Stimulated activated CD8-positive, alpha-beta memory T cell treated with anti-CD3 and anti-CD28 coated beads, Interleukin-12 subunit alpha, Interleukin-12 subunit beta, amount 100 ng/mL, for 1 hour (primary cell): ENCODE data around the gene MTF1.
A peak's percentile ranks its signal among the peaks of the same experiment; 100 is the strongest.
"Not testable (repeated sequence)": the region's sequence is repeated elsewhere in the genome, so short reads cannot be mapped to it uniquely, and the experiment has no call there.

Source experiments
- DNase-seq: peaks from one replicate; pipeline ENCODE4 v3.0.0-alpha.2; 2020; ENCODE audit warnings: low read depth

MTF1 gene

DNA sequence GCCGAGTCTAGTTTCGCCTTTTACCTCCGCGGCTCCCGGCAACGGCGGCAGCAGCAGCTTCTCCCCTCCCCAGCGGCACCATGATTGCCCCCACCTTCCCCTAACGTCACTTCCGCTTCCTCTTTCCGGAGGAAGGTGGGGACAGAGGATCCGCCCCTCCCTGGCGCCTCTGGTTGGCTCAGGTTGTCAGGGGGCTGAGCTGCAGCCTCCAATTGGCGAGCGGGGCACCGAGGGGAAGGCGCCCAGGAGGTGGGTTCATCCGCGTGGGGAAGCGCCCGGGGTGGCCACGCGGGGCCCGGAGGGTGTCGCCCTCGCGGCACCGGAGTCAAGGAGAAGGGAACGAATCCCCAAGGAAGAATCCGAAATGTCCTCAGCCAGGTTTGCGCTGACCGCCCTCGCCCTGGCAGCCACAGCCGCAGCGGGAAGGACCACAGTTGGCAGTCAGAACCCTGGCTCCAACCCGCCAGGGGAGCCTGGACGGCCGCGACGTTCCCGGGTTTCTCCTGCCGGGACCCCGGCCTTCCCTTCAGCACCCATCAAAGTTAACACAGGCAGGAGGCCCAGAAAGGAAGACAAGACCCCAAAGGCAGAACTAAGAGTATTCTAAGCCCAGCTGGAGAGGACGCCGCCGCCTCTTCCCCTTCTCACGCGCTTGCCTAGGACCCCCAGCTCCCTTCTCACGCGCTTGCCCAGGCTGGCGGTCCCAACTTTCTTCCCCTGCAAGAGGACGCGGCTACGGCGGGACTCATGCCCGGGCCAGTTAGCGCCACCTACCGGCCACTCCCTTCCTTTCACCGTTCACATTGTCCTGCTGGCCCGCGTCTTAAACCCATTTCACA, at the start of gene MTF1:
Gene MTF1 (minus strand): TSS at position 86 of the 839 bp plus-strand sequence. CDS start 1,934 bp downstream, outside the sequence.
- DNase-seq: peak; percentile 93

DNA sequence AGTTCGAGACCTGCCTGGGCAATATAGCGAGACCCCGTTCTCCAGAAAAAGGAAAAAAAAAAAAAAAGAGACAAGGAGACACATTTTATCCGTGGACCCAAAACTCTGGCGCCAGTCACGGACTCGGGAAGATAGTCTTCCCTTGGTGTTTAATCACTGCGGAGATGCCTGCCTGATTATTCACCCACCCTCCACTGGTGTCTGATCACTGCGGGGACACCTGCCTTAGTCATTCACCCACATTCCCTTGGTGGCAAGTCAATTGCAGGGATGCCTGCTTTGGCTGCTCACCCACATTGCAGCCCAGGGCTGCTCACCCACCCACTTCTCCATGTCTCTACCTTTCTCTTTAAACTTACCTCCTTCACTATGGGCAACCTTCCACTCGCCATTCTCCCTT, 49.1 kb upstream of the MTF1 start:
- DNase-seq: not testable (repeated sequence)

DNA sequence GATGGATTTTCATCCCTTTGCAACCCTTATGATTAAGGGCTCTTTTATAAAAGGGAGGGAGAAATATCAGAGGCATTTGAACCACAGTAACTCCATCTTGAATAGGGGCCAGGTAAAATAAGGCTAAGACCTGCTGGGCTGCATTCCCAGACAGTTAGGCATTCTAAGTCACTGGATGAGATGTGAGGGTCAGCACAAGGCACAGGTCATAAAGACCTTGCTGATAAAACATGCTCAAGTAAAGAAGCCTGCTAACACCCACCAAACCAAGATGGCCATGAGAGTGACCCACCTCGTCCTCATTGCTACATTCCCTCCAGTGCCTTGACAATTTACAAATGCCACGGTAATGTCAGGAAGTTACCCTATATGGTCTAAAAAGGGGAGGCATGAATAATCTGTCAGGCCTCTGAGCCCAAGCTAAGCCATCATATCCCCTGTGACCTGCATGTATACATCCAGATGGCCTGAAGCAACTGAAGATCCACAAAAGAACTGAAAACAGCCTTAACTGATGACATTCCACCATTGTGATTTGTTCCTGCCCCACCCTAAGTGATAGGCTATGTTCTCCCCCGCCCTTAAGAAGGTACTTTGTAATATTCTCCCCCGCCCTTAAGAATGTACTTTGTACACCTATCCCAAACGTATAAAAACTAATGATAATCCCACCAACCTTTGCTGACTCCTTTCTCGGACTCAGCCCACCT, 48.2 kb upstream of the MTF1 start:
- not testable (repeated sequence) for DNase-seq

DNA sequence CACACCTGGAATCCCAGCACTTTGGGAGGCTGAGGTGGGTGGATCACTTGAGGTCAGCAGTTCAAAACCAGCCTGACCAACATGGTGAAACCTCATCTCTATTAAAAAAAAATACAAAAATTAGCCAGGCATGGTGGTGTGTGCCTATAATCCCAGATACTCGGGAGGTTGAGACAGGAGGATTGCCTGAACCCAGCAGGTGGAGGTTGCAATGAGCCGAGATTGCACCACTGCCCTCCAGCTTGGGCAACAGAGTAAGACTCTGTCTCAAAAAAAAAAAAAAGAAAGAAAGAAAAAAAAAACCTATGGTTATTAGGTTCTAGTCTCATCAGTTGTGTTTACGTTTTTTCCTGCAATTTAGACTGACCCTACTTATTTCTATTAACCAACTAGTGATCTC, 47.2 kb upstream of the MTF1 start:
- DNase-seq: not testable (repeated sequence)

DNA sequence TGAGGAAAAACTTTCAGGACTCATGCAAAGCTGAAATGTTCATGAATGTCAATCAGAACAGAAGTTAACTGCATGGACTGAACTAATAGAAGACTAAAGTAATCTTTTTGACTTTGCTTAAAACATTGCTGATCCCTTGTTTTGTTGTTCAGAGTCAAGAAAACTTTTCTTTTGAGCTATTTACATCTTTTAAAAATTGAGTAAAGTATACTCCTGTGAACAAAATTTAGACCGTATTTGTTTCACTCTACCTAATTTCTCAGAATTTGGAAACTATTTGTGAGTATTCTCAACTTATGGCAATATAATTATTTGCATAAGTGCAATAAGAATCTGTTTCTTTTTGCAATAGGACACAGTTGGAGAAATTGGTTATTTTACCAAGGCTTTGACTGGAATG, 46.3 kb upstream of the MTF1 start:
- DNase-seq: no peak

DNA sequence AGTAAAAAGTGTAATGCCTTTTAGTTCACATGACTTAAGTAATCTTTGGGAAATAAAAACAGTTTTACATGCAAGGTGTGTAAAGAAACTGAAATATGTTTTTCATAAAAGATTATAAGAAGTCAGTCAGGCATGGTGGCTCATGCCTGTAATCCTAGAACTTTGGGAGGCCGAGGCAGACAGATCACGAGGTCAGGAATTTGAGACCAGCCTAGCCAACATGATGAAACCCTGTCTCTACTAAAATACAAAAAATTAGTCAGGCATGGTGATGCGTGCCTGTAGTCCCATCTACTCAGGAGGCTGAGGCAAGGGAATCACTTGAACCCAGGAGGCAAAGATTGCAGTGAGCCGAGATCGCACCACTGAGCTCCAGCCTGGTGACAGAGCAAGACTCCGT, 44.5 kb upstream of the MTF1 start:
- DNase-seq: not testable (repeated sequence)

DNA sequence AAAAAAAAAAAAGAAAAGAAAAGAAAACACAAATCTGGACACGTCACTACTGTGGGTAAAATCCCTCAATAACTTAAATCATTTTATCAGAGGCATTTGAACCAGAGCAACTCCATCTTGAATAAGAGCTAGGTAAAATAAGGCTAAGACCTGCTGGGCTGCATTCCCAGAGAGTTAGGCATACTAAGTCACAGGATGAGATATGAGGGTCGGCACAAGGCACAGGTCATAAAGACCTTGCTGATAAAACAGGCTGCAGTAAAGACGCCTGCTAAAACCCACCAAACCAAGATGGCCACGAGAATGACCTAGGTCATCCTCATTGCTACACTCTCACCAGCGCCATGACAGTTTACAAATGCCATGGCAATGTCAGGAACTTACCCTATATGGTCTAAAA, 43.6 kb upstream of the MTF1 start:
- no peak for DNase-seq

DNA sequence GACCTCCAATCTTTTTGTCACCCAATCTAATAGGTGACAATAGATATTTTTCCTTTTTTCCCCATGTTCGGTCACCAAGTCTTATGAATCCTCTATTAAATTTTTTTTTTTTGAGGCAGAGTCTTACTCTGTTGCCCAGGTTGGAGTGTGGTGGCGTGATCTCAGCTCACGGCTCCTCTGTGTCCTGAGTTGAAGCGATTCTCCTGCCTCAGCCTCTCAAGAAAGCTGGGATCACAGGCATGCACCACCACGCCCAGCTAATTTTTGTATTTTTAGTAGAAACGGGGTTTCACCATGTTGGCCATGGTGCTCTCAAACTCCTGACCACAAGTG, 42.5 kb upstream of the MTF1 start:
- DNase-seq: no peak

DNA sequence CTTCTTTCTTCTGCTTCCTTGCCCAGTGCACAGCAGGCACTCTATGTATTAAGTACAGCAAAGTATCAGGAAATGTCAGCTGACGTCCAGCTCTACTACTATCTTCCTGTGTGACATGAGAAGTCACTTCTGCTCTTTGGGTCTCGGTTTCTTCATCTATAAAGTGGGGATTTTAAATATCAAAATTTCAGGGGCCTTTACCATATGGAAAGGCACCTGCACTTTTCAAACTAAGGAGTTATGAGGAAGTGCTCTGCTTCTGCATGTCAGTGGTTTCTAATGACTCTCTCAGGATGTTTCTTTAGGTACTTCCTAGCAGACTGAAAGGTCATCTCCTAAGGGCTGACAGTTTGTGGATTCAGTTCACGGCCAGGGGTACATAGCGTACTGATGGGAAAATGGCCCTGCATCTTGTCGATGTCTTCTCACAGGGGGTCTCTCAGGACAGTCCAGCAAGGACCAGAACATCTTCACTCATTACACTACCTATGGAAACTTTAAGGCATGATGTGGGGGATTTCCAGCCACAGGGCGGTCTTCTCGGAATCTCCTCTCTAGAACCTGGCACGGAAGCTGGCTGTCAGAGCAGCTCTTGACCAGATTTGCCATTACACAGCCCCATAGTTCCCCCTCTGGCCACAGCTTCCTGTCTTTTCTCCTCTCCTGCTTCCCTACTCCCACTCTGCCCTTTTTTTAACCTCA, 42.0 kb upstream of the MTF1 start:
- DNase-seq: no peak

DNA sequence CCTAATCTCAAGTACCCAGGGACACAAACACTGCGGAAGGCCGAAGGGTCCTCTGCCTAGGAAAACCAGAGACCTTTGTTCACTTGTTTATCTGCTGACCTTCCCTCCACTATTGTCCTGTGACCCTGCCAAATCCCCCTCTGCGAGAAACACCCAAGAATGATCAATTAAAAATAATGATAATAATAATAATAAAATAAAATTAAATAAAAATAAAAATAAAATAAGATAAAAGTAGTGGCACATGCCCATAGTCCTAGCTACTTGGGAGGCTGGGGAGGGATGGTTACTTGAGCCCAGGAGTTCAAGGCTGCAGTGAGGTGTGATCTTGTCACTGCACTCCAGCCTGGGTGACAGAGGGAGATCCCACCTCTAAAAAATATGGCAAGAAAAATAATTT, 38.2 kb upstream of the MTF1 start:
- not testable (repeated sequence) for DNase-seq

DNA sequence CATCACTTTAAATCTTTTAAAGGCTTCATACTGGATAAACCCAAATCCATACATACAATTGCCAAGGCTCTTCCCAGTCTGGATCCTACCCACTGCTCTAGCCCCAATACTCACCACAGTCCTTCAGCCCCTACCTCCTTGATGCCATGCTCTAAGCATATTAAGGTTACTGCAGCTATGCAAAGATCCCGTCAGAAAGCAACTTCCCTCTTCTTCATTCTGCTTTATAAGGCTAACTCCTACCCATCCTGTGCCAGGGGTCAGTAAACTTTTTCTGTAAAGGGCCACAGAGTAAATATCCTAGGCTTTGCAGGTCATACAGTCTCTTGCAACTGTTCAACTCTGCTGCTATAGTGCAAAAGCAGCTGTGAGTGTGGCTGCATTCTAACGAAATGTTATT, 34.3 kb upstream of the MTF1 start:
- DNase-seq: no peak

DNA sequence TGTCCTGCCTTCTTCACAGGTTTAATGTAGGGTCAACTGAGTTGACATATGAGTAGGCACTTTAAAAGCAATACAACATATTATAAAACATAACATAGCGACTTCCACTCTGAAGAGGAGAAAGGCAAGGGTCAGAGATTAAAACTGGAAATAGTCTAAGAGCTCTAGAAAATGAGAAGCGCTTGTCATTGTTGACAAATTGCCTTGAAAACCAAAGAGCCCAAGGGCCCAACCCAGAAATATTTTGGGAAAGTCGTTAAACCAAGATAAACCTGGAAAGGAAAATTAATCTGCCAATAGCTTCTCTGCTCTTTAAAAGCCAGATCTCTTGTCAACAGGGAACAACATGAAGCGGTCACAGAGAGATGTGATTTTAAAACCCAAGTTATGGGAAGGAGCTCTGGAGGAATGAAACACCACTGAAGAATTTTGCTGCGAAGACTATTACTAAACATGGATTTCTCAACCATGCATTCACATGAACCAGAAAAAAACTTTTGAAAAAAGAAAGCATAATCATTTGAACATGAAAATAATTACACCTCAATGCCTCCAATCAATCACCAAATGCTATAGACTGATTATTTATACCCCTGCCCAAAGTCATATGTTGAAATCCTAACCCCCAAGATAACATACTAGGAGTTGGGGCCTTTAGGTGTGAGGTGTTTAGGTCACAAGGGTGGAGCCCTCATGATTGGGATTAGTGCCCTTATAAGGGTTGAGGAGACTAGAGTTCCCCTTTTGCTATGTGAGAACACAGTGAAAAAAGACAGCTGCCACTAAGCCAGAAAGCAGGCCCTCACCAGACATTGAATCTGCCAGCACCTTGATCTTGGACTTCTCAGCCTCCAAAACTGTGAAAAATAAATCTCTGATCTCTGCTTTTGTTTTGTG, 33.0 kb upstream of the MTF1 start:
- no peak for DNase-seq

DNA sequence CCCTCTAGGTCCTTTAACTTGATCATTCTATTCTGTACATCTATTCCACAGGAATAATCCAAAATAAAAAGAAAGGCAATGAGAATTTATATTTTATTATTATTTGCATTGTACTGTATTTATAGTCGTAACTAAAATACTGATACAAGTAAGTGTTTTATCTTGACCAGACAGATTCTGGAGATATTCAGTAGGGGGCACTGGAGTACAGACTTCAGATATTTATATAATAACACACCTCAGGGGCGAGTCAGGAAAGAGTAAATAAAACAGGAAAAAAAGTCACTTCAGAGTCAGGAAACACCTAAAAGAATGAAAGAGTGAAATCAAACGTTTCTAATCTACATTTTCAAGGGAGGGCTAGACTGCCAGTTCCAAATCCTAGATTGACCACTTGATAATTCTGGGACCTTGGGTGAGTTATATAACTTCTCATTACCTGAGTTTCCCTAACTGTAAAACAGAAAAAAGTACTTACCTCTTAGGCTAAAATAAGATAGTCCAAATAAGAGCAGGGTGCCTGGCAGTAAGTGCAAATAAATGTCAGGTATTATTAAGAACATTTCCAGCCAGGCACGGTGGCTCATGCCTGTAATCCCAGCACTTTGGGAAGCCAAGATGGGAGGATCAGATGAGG, 31.1 kb upstream of the MTF1 start:
- DNase-seq: no peak

DNA sequence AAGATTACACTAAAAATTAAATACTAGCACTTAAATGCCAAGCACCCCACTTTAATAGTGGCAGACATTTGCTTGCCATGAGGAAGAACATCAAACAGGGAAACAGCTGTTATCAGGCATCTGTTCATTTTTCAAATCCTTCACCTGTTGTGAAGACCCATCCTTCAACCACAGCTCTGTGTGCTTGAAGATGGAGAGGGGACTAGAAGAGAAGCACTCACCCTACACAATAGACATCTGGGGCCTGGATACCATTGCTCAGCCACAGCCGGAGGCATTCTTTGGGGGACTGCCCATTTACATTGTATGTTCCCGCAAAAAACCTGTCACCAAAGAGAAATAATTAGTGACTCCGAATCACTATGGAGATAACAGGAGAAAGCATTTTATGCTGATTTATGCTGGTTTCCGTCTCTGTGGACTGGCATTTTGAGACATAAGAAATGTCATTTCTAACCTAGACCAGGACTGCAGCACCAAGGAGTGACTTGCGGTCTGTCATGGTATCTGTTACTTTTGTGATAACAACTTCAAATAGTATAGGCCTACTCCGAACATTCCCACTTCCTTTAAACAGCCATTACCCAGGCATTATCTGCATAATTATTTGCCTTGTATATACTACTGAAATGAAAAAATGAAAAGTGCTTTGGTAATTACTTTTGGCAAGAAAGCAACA, 28.8 kb upstream of the MTF1 start:
- DNase-seq: no peak

DNA sequence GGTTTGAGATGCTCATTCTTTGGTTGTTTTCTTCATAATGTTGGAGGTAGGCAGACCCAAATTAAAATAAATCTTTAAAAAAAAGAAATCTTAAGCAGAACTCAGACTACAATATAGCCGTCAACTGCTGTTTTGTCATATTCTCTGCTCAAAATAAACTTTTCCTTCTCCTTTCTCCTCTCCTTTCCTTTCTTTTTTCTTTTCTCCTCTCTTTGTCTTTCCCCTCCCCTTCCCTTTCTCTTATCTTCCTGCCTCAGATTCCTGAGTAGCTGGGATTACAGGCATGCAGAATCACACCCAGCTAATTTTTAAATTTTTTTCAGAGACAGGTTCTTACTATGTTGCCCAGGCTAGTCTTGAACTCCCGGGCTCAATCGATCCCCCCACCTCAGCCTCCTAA, 24.8 kb upstream of the MTF1 start:
- no peak for DNase-seq

DNA sequence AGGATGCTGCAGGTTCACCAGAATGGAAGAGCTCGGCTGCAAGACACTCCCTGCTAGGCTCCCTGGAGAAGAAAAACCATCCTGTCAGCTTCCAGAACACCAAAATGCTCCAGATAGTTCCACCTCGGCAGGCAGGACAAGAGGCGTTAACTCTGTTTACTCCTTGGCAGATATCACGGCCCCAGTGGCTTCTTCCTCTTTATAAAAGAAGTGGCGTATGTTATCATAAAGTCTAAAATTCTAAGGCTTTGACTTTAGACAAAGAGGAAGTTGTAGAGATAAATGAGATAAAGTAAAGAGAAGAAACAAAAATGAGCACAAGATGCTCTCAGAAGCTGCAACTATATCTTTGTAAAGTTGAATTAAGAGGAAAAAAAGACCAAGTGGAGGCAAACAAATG, 24.3 kb upstream of the MTF1 start:
- DNase-seq: no peak

DNA sequence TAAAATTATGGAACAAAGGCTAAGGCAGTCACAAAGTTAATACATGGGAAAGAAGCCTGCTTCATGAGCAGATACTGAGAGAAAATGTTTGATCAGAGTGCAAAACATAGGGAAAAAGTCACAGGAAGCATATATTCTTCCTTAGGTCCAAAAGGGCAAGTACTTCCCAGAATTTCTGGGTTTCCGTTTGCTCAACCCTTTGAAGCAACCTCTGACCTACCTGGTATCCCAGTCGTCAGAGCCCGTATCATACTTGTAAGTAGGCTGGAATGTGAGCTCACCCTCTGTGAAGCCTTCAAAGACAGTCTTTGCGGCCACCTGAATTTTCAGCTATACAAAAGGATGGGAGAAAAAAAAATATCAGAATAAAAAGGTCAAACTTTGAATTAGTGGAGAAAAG, 20.5 kb upstream of the MTF1 start:
- DNase-seq: no peak

DNA sequence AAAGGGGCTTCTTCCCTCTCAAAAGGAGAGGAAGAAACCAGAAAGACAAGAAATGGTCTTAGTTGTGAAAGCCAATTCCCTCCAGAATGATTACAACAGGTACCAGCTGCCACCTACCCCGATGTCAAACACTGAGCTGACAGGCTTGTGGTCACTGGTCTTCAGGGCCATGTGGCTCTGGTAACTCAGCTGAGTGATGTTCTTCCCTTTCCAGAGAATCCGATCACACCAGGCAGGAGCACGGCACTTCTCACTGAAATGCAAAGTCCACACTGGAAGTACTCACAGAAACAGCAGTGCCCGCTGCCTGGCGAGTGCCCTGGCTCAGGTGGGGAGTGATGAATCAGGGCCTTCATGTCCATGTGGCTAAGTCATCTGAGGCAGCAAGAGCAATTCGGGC, 18.7 kb upstream of the MTF1 start:
- no peak for DNase-seq

DNA sequence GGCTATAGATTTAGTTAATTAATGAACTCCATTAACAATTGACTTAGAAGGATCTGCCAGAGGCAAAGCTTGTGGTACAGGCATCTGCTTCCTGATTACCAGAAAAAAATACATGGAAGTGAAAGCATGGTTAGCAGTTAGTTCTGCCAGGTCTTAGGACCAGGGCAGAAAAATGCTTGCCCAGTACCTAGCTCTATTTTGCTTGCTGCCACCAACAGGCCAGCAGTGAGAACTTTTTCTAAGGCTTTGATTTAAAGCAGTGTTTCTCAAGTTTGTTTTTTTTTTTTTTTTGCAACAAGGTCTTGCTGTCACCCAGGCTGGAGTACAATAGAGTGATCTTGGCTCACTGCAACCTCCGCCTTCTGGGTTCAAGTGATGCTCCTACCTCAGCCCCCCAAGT, 16.4 kb upstream of the MTF1 start:
- no peak for DNase-seq

DNA sequence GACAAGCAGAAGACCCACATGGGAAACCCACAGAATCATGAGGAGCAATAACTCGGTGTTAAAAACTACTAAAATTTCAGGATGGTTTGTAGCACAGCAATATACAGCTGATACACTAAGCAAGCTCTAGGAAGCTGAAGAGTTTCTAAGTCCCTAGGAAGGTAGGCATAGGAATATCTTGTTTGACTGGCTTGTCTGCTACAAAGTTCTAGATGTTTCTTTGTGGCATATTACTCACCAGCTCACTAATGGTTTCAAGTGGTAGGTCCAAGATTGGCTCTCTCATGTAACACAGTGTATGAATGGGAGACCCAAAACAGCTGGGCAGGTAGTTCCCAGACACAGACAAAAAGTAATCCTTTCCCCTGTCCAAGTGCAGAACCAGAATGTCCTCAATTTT, 13.3 kb upstream of the MTF1 start:
- DNase-seq: no peak

DNA sequence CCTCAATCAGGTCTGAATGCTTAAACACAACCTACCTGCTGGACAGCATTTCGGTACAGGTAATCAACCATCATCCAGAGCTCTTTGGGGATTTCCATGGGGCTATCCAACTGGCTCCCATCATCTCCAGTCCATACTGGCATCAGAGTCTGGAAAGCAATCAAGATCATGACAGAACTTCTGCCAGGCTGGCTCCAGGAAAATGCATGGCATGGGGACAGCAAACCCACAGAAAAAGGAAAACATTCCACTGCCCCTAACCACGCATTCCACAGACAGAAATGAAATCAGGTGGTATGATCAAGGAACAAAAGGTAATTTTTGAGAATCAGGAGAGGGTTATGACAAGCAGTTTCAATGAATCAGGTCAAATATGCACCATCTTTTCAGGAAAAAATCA, 9.1 kb upstream of the MTF1 start:
- no peak for DNase-seq
